ENCODE data around the gene VEGFB.

DNA sequence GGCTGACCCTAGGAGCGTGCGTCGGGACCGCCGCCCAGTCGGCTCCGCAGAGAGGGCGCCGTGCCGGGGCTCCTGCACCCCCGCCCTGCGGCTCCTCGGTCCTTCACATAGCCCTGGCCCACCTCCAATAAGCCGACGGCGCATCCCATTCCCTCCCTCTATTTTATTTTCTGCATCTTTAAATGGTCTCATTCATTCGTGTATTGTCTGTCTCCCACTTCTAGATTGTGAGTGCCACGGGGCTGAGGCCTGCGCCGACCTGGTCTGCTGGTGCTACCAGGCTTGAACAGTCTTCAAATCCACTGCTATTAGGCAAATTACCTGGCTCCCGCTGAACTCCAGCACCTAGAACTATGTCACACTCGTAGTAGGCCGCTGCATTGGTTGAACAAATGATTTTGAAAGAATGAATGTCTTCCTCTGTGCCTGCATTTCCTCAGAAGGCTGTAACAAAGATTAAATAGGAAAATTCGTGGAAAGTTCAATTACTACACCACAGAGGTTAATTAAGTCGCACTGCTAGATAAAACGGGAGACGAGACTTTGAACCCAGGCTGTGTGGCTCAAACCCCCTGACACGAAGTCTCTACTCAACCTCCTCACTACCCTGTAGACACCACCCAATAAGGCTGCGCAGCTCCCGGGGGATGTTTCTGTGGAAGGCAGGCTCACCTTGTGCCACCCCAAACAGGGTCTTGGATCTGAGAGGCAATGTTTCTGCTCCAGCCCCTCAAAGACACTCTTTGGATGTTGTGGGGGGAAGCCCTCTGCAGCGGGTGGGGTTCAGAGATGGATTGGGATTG is 13.5 kb downstream of the VEGFB start:
- TF ChIP-seq JUND (IDR thresholded peaks at IDR 0.05): no peak
- TF ChIP-seq CEBPB (IDR thresholded peaks at IDR 0.05; ENCODE audit: low read depth): no peak
- TF ChIP-seq, protein P1, sequence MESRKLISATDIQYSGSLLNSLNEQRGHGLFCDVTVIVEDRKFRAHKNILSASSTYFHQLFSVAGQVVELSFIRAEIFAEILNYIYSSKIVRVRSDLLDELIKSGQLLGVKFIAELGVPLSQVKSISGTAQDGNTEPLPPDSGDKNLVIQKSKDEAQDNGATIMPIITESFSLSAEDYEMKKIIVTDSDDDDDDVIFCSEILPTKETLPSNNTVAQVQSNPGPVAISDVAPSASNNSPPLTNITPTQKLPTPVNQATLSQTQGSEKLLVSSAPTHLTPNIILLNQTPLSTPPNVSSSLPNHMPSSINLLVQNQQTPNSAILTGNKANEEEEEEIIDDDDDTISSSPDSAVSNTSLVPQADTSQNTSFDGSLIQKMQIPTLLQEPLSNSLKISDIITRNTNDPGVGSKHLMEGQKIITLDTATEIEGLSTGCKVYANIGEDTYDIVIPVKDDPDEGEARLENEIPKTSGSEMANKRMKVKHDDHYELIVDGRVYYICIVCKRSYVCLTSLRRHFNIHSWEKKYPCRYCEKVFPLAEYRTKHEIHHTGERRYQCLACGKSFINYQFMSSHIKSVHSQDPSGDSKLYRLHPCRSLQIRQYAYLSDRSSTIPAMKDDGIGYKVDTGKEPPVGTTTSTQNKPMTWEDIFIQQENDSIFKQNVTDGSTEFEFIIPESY (IDR thresholded peaks at IDR 0.05; ENCODE audit: extremely low read depth, insufficient replicate concordance, low read length): no peak
- TF ChIP-seq, protein P2, sequence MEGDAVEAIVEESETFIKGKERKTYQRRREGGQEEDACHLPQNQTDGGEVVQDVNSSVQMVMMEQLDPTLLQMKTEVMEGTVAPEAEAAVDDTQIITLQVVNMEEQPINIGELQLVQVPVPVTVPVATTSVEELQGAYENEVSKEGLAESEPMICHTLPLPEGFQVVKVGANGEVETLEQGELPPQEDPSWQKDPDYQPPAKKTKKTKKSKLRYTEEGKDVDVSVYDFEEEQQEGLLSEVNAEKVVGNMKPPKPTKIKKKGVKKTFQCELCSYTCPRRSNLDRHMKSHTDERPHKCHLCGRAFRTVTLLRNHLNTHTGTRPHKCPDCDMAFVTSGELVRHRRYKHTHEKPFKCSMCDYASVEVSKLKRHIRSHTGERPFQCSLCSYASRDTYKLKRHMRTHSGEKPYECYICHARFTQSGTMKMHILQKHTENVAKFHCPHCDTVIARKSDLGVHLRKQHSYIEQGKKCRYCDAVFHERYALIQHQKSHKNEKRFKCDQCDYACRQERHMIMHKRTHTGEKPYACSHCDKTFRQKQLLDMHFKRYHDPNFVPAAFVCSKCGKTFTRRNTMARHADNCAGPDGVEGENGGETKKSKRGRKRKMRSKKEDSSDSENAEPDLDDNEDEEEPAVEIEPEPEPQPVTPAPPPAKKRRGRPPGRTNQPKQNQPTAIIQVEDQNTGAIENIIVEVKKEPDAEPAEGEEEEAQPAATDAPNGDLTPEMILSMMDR (IDR thresholded peaks at IDR 0.05 in 2 of 3, conservative IDR thresholded peaks at IDR 0.05 in 1 of 3; ENCODE audit: borderline replicate concordance in 1 of 3, insufficient read depth in 1 of 3, low read depth in 2 of 3, low read length in 2 of 3): no peak
- TF ChIP-seq, protein P3, sequence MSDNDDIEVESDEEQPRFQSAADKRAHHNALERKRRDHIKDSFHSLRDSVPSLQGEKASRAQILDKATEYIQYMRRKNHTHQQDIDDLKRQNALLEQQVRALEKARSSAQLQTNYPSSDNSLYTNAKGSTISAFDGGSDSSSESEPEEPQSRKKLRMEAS (IDR thresholded peaks at IDR 0.05): no peak
- TF ChIP-seq, protein P4, sequence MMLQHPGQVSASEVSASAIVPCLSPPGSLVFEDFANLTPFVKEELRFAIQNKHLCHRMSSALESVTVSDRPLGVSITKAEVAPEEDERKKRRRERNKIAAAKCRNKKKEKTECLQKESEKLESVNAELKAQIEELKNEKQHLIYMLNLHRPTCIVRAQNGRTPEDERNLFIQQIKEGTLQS (IDR thresholded peaks at IDR 0.05): no peak
- TF ChIP-seq, protein P5, sequence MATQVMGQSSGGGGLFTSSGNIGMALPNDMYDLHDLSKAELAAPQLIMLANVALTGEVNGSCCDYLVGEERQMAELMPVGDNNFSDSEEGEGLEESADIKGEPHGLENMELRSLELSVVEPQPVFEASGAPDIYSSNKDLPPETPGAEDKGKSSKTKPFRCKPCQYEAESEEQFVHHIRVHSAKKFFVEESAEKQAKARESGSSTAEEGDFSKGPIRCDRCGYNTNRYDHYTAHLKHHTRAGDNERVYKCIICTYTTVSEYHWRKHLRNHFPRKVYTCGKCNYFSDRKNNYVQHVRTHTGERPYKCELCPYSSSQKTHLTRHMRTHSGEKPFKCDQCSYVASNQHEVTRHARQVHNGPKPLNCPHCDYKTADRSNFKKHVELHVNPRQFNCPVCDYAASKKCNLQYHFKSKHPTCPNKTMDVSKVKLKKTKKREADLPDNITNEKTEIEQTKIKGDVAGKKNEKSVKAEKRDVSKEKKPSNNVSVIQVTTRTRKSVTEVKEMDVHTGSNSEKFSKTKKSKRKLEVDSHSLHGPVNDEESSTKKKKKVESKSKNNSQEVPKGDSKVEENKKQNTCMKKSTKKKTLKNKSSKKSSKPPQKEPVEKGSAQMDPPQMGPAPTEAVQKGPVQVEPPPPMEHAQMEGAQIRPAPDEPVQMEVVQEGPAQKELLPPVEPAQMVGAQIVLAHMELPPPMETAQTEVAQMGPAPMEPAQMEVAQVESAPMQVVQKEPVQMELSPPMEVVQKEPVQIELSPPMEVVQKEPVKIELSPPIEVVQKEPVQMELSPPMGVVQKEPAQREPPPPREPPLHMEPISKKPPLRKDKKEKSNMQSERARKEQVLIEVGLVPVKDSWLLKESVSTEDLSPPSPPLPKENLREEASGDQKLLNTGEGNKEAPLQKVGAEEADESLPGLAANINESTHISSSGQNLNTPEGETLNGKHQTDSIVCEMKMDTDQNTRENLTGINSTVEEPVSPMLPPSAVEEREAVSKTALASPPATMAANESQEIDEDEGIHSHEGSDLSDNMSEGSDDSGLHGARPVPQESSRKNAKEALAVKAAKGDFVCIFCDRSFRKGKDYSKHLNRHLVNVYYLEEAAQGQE (IDR thresholded peaks at IDR 0.05; ENCODE audit: low read depth): no peak
- peak; percentile 13 for TF ChIP-seq POLR2A (IDR thresholded peaks at IDR 0.05; ENCODE audit: borderline replicate concordance, extremely low read depth, insufficient read depth, insufficient read length)
- TF ChIP-seq CBX3 (IDR thresholded peaks at IDR 0.05; ENCODE audit: low read depth): no peak
- TF ChIP-seq SRF (IDR thresholded peaks at IDR 0.05; ENCODE audit: low read depth): no peak
